Hepatocyte (in vitro differentiated cells): ENCODE data around the gene ZNF239. TPM values are rescaled to one million over a fixed set of nuclear protein-coding genes. Genes with fewer than 3 reads are reported as not detected.

Source experiments
- DNase-seq: peaks from one replicate; pipeline ENCODE4 v3.0.0-alpha.2; 2016; ENCODE audit warnings: low spot score
- H2AFZ ChIP-seq: fragments of 200-600 bp; sonication (generic); 2 replicates; pipeline ENCODE4 v1.6.0; 2016; ENCODE audit warnings: antibody characterized with exemption, mild to moderate bottlenecking
- H3K27ac ChIP-seq: fragments of 200-600 bp; sonication (generic); 2 replicates; pipeline ENCODE4 v1.5.1; 2016; ENCODE audit warnings: mild to moderate bottlenecking
- H3K27me3 ChIP-seq: fragments of 200-600 bp; sonication (generic); 2 replicates; pipeline ENCODE4 v1.6.1; 2016
- H3K36me3 ChIP-seq: fragments of 200-600 bp; sonication (generic); replicated peaks from 2 replicates; pipeline ENCODE4 v1.5.1; 2016; ENCODE audit warnings: low read depth; ENCODE audit not compliant: insufficient read depth
- H3K4me1 ChIP-seq: fragments of 200-600 bp; sonication (generic); 2 replicates; pipeline ENCODE4 v1.5.1; 2016; ENCODE audit warnings: mild to moderate bottlenecking, moderate library complexity; ENCODE audit not compliant: insufficient read depth
- H3K4me2 ChIP-seq: fragments of 200-600 bp; sonication (generic); 2 replicates; pipeline ENCODE4 v1.6.0; 2016
- H3K4me3 ChIP-seq: fragments of 200-600 bp; sonication (generic); 2 replicates; pipeline ENCODE4 v1.5.1; 2016; ENCODE audit warnings: mild to moderate bottlenecking
- H3K79me2 ChIP-seq: fragments of 200-600 bp; sonication (generic); 2 replicates; pipeline ENCODE4 v1.6.0; 2017; ENCODE audit warnings: mild to moderate bottlenecking
- H3K9me2 ChIP-seq: fragments of 200-600 bp; sonication (generic); replicated peaks from 2 replicates; pipeline ENCODE4 v1.6.0; 2017; ENCODE audit warnings: mild to moderate bottlenecking; ENCODE audit not compliant: insufficient read depth
- H3K9me3 ChIP-seq: fragments of 200-600 bp; sonication (generic); 2 replicates; pipeline ENCODE4 v1.5.1; 2016; ENCODE audit warnings: low read depth, mild to moderate bottlenecking
- H4K20me1 ChIP-seq: fragments of 200-600 bp; sonication (generic); 2 replicates; pipeline ENCODE4 v1.6.0; 2016; ENCODE audit warnings: mild to moderate bottlenecking; ENCODE audit not compliant: insufficient read depth, poor library complexity, severe bottlenecking
- CTCF ChIP-seq: fragments of 200-600 bp; sonication (generic); IDR thresholded peaks from 2 replicates; pipeline ENCODE4 v1.5.1; 2016; ENCODE audit warnings: antibody characterized with exemption, mild to moderate bottlenecking; ENCODE audit not compliant: poor library complexity
- EZH2 ChIP-seq: fragments of 200-600 bp; sonication (generic); IDR thresholded peaks from 2 replicates; pipeline ENCODE4 v1.6.1; 2016; ENCODE audit warnings: antibody characterized with exemption, mild to moderate bottlenecking, borderline replicate concordance
- EZH2phosphoT487 ChIP-seq: fragments of 200-600 bp; sonication (generic); IDR thresholded peaks from one replicate; pipeline ENCODE4 v1.6.1; 2018; ENCODE audit warnings: antibody characterized with exemption, mild to moderate bottlenecking, low read depth, moderate library complexity; ENCODE audit not compliant: unreplicated experiment, severe bottlenecking
- WGBS: methylation state at CpG from one replicate; pipeline ENCODE4 v1.1.6; 2016; ENCODE audit warnings: low lambda C conversion rate; ENCODE audit errors: missing lambda C conversion rate; 5-methylcytosine and 5-hydroxymethylcytosine counted together
- polyA plus RNA-seq: library from polyadenylated mRNA; unstranded; fragments of >200 nt; fragmentation: Nextera tagmentation; extraction: Ambion mirVana; gene quantifications from 2 replicates; pipeline ENCODE4 v1.2.1, GENCODE V29; 2016
- total RNA-seq: library from RNA; depleted of rRNA; stranded (reverse); fragments of >200 nt; gene quantifications from 2 replicates; pipeline ENCODE4 v1.2.3, GENCODE V29; 2014

Gene ZNF239
- total RNA-seq: 2.9 and 4.3 TPM in 2 replicates
- polyA plus RNA-seq: 5.6 and 5.8 TPM in 2 replicates

- TF ChIP-seq EZH2: no peak
- TF ChIP-seq CTCF: no peak
- TF ChIP-seq EZH2phosphoT487: no peak
- WGBS: 3% methylated on average over 71 of the region's 78 CpGs
- peak; percentile 91 for DNase-seq
- H3K4me3 ChIP-seq: peak within 1 kb of the TSS; percentile 53
- peak within 1 kb of the TSS; percentile 99 for H2AFZ ChIP-seq
- peak within 1 kb of the TSS; percentile 75 for H3K27ac ChIP-seq
- no peaks in the 10 kb centered on the region for H3K9me2 ChIP-seq
- no peaks in the 10 kb centered on the region for H4K20me1 ChIP-seq
- H3K27me3 ChIP-seq: no peaks in the 10 kb centered on the region
- no peaks in the 10 kb centered on the region for H3K79me2 ChIP-seq
- H3K9me3 ChIP-seq: no peaks in the 10 kb centered on the region
- peaks cover 15% of the 10 kb centered on the region for H3K4me1 ChIP-seq
- peak within 1 kb of the TSS; percentile 88 for H3K4me2 ChIP-seq
- H3K36me3 ChIP-seq: no peaks in the 10 kb centered on the region
Observed at GRCh38 chr10:43574001-43574892, at the start of gene ZNF239. ZNF239 (minus strand) TSS chr10:43574616; CDS start chr10:43558079, 16,537 bp downstream.

GRCh38 chr10:43623351-43623750 is 48.9 kb upstream of the ZNF239 start:
- DNase-seq: no peak
- Histone ChIP-seq H3K27ac (no peak overlapping the region), H4K20me1 (no peaks in the 10 kb centered on the region), H3K4me2 (peak overlapping the region; percentile 26), H3K36me3 (no peaks in the 10 kb centered on the region), H3K9me3 (no peaks in the 10 kb centered on the region), H3K9me2 (no peaks in the 10 kb centered on the region), H3K4me3 (no peak overlapping the region), H3K27me3 (no peaks in the 10 kb centered on the region), H3K4me1 (no peaks in the 10 kb centered on the region), H2AFZ (peak overlapping the region; percentile 34), H3K79me2 (no peaks in the 10 kb centered on the region)
- TF ChIP-seq CTCF: no peak
- TF ChIP-seq EZH2phosphoT487: no peak
- TF ChIP-seq EZH2: no peak
- 76% methylated on average over 3 of the region's 3 CpGs for WGBS

GRCh38 chr10:43622038-43622437 is 47.6 kb upstream of the ZNF239 start:
- Histone ChIP-seq H3K27me3 (no peaks in the 10 kb centered on the region), H3K79me2 (no peaks in the 10 kb centered on the region), H4K20me1 (no peaks in the 10 kb centered on the region), H2AFZ (no peak overlapping the region), H3K9me3 (no peaks in the 10 kb centered on the region), H3K4me3 (no peak overlapping the region), H3K27ac (no peak overlapping the region), H3K4me1 (no peaks in the 10 kb centered on the region), H3K4me2 (no peak overlapping the region), H3K36me3 (no peaks in the 10 kb centered on the region), H3K9me2 (no peaks in the 10 kb centered on the region)
- DNase-seq: no peak
- 60% methylated on average over 2 of the region's 2 CpGs for WGBS
- TF ChIP-seq EZH2: no peak
- no peak for TF ChIP-seq CTCF
- no peak for TF ChIP-seq EZH2phosphoT487
